Natural killer cell treated with Interleukin-12 subunit alpha and Interleukin-12 subunit beta and Interleukin-15 and Interleukin-18, amount 100 ng/mL, for 72 hours (primary cell): ENCODE data around the gene CEP170. TPM values are rescaled to one million over a fixed set of nuclear protein-coding genes. Genes with fewer than 3 reads are reported as not detected.
"Not testable (repeated sequence)": the region's sequence is repeated elsewhere in the genome, so short reads cannot be mapped to it uniquely, and the experiment has no call there.

ENCODE experiments used
- ATAC-seq, 2 donors: fragments of 150-1000 bp; cut with Tn5 transposase in 1 of 2; sonication (Bioruptor Pico), chemical (Tn5 transposase) in 1 of 2; 2 replicates each; pipeline ENCODE4 v1.10.0; 2021
- DNase-seq: peaks from one replicate; pipeline ENCODE4 v3.0.0; 2022; ENCODE audit warnings: low spot score
- H3K27ac Mint-ChIP-seq, 2 donors: 1 replicate in 1 of 2; 2 replicates in 1 of 2; pipeline ENCODE4 v1.8.0; 2022; ENCODE audit warnings: mixed read lengths in 2 of 2, mild to moderate bottlenecking in 1 of 2, moderate library complexity in 1 of 2
- H3K27me3 Mint-ChIP-seq, 2 donors: 1 replicate in 1 of 2; 2 replicates in 1 of 2; pipeline ENCODE4 v1.8.0; 2022; ENCODE audit warnings: mixed read lengths in 2 of 2
- H3K36me3 Mint-ChIP-seq: one replicate; pipeline ENCODE4 v1.8.0; 2022; ENCODE audit warnings: mixed read lengths
- H3K4me1 Mint-ChIP-seq, 2 donors: 1 replicate in 1 of 2; 2 replicates in 1 of 2; pipeline ENCODE4 v1.8.0; 2022; ENCODE audit warnings: low read depth in 2 of 2, mixed read lengths in 2 of 2, mild to moderate bottlenecking in 1 of 2
- H3K4me3 Mint-ChIP-seq: one replicate; pipeline ENCODE4 v1.8.0; 2022; ENCODE audit warnings: mixed read lengths
- H3K9me3 Mint-ChIP-seq: 2 replicates; pipeline ENCODE4 v1.8.0; 2022; ENCODE audit warnings: mixed read lengths
- total RNA-seq, 2 donors: library from RNA; stranded (reverse); gene quantifications; one replicate each; pipeline ENCODE4 v1.2.3, GENCODE V29; 2022

Gene CEP170
- total RNA-seq, 2 donors from 2014 or later, result 15.7 to 34.2 TPM

DNA sequence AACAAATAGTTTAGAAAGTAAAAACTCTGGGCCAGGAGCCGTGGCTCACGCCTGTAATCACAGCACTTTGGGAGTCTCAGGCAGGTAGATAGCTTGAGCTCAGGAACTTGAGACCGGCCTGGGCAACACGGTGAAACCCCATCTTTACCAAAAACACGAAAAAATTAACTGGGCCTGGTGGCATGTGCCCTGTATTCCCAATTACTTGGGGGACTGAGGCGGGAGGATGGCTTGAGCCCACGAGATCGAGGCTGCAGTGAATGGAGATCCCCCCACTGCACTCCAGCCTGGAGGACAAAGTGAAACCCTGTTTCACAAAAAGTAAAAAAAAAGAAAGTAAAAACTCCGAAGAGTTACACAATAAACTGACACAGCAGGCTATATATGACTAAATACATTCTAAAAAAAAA, 10.6 kb downstream of the CEP170 start:
- no peaks in the 10 kb centered on the region for H3K36me3 Mint-ChIP-seq
- H3K4me3 Mint-ChIP-seq, result no peak overlapping the region
- peaks cover 0 to 2% of the 10 kb centered on the region in 2 donors for H3K4me1 Mint-ChIP-seq
- no peaks in the 10 kb centered on the region for H3K9me3 Mint-ChIP-seq
- DNase-seq, result no peak
- H3K27ac Mint-ChIP-seq, result no peak overlapping the region
- ATAC-seq, result no peak
- H3K27me3 Mint-ChIP-seq, result no peaks in the 10 kb centered on the region

GRCh38 chr1:243236604-243237252, 18.4 kb downstream of the CEP170 start:
- Mint-ChIP-seq H3K9me3 (no peaks in the 10 kb centered on the region), H3K27me3 (no peaks in the 10 kb centered on the region), H3K36me3 (peaks cover 11% of the 10 kb centered on the region), H3K4me3 (no peak overlapping the region), H3K27ac (no peak overlapping the region), H3K4me1 (no peaks in the 10 kb centered on the region)
- DNase-seq (no peak), ATAC-seq (no peak)

GRCh38 chr1:243234978-243235647, 20.0 kb downstream of the CEP170 start:
- H3K36me3 Mint-ChIP-seq, result peaks cover 24% of the 10 kb centered on the region
- no peaks in the 10 kb centered on the region for H3K4me1 Mint-ChIP-seq
- ATAC-seq (no peak), DNase-seq (no peak)
- H3K4me3 Mint-ChIP-seq, result no peak overlapping the region
- H3K9me3 Mint-ChIP-seq, result peaks cover 8% of the 10 kb centered on the region
- H3K27me3 Mint-ChIP-seq, result no peaks in the 10 kb centered on the region
- H3K27ac Mint-ChIP-seq, result no peak overlapping the region

DNA sequence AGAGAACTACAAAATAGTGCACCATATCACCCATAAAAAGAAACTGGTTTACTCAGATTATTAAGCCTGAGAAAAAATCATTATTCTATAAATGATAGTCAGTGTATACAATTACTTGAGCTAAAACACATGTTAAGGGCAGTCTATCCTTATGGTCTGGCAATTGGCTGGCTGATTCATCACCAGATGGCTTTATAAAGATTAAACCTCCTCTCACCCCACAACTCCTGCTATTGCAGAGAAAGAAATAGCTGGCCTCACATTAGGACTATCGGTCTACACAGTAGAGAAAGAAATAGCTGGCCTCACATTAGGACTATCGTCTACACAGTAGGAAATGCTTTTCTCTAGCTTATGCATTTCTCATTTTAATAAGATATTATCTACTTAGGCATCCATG, 21.2 kb downstream of the CEP170 start:
- Mint-ChIP-seq H3K36me3 (peaks cover 34% of the 10 kb centered on the region), H3K27me3 (no peaks in the 10 kb centered on the region), H3K4me1 (peaks cover 5 to 8% of the 10 kb centered on the region in 2 donors), H3K4me3 (no peak overlapping the region), H3K9me3 (peaks cover 8% of the 10 kb centered on the region), H3K27ac (no peak overlapping the region)
- no peak for ATAC-seq
- no peak for DNase-seq

DNA sequence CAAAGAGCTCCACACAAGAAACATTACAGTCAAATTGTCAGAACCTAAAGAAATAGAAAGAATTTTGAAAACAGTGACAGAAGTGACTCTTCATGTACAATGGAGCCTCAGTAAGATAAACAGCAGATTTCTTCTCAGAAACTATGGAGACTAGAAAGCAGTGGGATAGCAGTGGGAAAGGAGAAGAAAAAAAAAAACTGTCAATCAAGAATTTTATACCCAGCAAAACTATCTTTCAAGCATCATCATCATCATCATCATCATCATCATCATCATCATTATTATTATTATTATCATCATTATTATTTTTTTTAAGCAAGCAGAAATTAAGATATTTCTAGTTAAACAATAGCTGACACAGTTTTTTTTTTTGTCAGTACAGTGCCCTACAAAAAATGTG, 24.2 kb downstream of the CEP170 start:
- Mint-ChIP-seq H3K36me3 (peaks cover 35% of the 10 kb centered on the region), H3K27me3 (no peaks in the 10 kb centered on the region), H3K9me3 (peaks cover 8% of the 10 kb centered on the region), H3K4me3 (no peak overlapping the region), H3K27ac (no peak overlapping the region), H3K4me1 (peaks cover 6 to 8% of the 10 kb centered on the region in 2 donors)
- DNase-seq (no peak), ATAC-seq (no peak)

- H3K36me3 Mint-ChIP-seq, result peaks cover 35% of the 10 kb centered on the region
- no peak overlapping the region for H3K4me3 Mint-ChIP-seq
- DNase-seq, result no peak
- ATAC-seq, result no peak
- no peaks in the 10 kb centered on the region for H3K27me3 Mint-ChIP-seq
- no peak overlapping the region for H3K27ac Mint-ChIP-seq
- peaks cover 8% of the 10 kb centered on the region for H3K9me3 Mint-ChIP-seq
- peaks cover 6 to 8% of the 10 kb centered on the region in 2 donors for H3K4me1 Mint-ChIP-seq
Measured at GRCh38 chr1:243229526-243229925, 25.6 kb downstream of the CEP170 start.

GRCh38 chr1:243227622-243228021, 27.5 kb downstream of the CEP170 start:
- H3K27ac Mint-ChIP-seq, result no peak overlapping the region
- DNase-seq, result no peak
- peaks cover 36% of the 10 kb centered on the region for H3K36me3 Mint-ChIP-seq
- no peaks in the 10 kb centered on the region for H3K27me3 Mint-ChIP-seq
- peaks cover 8% of the 10 kb centered on the region for H3K9me3 Mint-ChIP-seq
- no peak for ATAC-seq
- H3K4me3 Mint-ChIP-seq, result no peak overlapping the region
- H3K4me1 Mint-ChIP-seq, result peaks cover 6 to 8% of the 10 kb centered on the region in 2 donors

DNA sequence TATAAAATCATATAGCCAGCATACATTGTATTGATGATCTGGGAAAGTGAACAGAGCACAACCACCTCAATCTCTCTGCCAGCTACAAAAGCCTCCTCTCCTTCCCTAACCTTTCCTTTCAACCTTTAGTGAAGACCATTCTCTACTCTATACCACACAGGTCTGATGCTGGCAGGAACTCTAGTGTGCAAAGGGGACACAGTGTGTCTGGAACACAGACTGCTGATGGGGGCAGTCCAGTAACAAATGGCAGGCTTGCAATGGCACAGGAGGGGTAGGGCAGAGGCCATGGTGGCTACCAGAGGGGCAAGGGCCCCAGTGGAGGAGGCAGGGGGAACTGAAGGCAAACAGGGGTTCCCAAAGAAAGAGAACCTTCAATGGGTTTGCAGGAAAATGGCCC, 37.0 kb downstream of the CEP170 start:
- Mint-ChIP-seq H3K4me1 (no peaks in the 10 kb centered on the region), H3K36me3 (peaks cover 15% of the 10 kb centered on the region), H3K27me3 (no peaks in the 10 kb centered on the region), H3K27ac (no peak overlapping the region), H3K9me3 (no peaks in the 10 kb centered on the region), H3K4me3 (no peak overlapping the region)
- DNase-seq (no peak), ATAC-seq (no peak)

DNA sequence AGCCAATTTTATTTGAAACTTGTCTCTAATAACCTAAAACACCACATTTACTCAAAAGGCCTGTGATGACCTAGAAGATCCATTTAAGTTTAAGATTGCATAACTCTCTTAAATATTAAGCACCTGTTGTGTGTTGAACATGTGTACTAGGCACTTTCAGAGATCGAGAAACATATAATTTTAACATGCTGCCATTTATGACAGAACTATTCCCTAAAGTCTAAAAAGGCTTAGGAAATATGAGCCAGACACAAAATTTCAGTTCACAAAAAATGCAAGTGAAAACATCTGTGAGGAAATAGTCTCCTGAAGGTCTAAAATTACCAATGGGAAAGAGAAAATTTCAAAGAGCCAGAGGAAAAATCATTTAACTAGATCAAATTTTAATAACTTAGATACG, 37.7 kb downstream of the CEP170 start:
- no peak overlapping the region for H3K27ac Mint-ChIP-seq
- DNase-seq, result no peak
- ATAC-seq, result no peak
- H3K4me3 Mint-ChIP-seq, result no peak overlapping the region
- H3K27me3 Mint-ChIP-seq, result no peaks in the 10 kb centered on the region
- no peaks in the 10 kb centered on the region for H3K4me1 Mint-ChIP-seq
- no peaks in the 10 kb centered on the region for H3K9me3 Mint-ChIP-seq
- H3K36me3 Mint-ChIP-seq, result peaks cover 12% of the 10 kb centered on the region

DNA sequence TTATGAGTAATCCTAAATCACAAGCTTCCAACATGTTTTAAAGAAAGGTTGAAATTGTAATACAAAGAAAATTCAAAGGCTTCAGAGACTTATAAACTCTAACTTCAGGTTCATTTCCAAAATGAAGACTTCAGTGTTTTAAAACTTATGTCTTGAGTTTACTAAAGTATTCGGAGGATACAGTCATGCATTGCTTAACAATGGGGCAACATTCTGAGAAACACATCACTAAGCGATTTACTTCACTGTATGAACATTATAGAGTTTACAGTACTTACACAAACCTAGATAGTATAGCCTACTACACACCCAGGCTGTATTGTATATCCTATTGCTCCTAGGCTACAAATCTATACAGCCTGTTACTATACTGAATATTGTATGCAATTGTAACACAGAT, 38.3 kb downstream of the CEP170 start:
- Mint-ChIP-seq H3K27ac (no peak overlapping the region), H3K36me3 (peaks cover 10% of the 10 kb centered on the region), H3K4me3 (no peak overlapping the region), H3K9me3 (no peaks in the 10 kb centered on the region), H3K27me3 (no peaks in the 10 kb centered on the region), H3K4me1 (no peaks in the 10 kb centered on the region)
- DNase-seq, result no peak
- ATAC-seq, result no peak

GRCh38 chr1:243215276-243215875, 39.7 kb downstream of the CEP170 start:
- ATAC-seq, H3K4me3 Mint-ChIP-seq, DNase-seq, H3K27ac Mint-ChIP-seq, H3K9me3 Mint-ChIP-seq, H3K27me3 Mint-ChIP-seq, H3K4me1 Mint-ChIP-seq, H3K36me3 Mint-ChIP-seq: not testable (repeated sequence)

- Mint-ChIP-seq H3K9me3 (no peaks in the 10 kb centered on the region), H3K4me1 (no peaks in the 10 kb centered on the region), H3K27ac (no peak overlapping the region), H3K36me3 (no peaks in the 10 kb centered on the region), H3K4me3 (no peak overlapping the region), H3K27me3 (no peaks in the 10 kb centered on the region)
- no peak for ATAC-seq
- DNase-seq, result no peak
Measured at GRCh38 chr1:243213045-243213787, 41.9 kb downstream of the CEP170 start.

DNA sequence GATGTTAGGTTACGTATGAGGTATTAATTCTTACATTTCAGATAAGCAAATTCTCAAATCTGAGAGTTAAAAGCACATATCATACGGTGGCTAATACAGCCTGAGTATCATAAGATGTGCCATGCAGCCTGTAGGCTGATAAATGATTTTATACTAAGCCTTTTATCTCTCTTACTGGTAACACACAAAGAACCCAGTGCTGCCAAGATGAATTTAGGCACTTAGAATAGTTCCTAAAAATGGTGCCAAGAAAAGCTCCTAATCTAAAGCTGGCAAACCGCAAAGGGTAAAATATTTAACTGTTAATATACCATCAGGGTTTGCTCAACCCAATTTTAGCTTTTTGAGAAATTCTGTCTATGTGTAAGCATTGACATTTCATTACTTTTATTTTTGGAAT, 43.1 kb downstream of the CEP170 start:
- H3K4me1 Mint-ChIP-seq, H3K27me3 Mint-ChIP-seq: not testable (repeated sequence)

DNA sequence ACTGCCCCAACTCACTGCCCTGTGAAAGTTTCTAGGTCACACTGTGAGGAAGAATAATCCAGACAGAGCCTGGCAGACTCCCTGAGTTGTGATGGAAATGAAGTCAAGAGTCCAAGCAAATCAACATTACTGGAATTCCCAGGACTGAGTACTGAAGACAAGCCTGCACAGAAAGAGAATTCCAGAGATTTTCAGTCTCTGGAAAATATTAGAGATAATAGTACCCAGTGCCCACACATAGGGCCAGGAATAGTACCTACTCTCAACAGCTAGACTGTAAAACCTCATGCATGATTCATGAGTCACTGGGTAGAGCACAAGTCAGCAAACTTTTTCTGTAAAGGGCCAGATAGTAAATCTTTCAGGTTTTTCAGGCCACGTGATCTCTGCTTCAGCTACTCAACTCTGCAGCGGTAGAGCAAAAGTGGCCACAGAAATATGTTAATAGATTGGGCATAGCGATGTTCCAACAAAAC, 50.0 kb downstream of the CEP170 start:
- ATAC-seq, H3K4me3 Mint-ChIP-seq, H3K27me3 Mint-ChIP-seq, H3K9me3 Mint-ChIP-seq, DNase-seq, H3K4me1 Mint-ChIP-seq, H3K36me3 Mint-ChIP-seq, H3K27ac Mint-ChIP-seq: not testable (repeated sequence)

More for the DNA sequence above, 43.1 kb downstream of the CEP170 start:
- H3K36me3 Mint-ChIP-seq, ATAC-seq, H3K27ac Mint-ChIP-seq, H3K4me3 Mint-ChIP-seq, H3K9me3 Mint-ChIP-seq, DNase-seq: not testable (repeated sequence)
